Kidney glomerular epithelial cell (primary cell): ENCODE data around the gene GET4.
"Not testable (repeated sequence)": the region's sequence is repeated elsewhere in the genome, so short reads cannot be mapped to it uniquely, and the experiment has no call there.

Experiments used
- DNase-seq: peaks from one replicate; lab custom pipeline; 2025; lab: John Stamatoyannopoulos, UW

Gene GET4

GRCh38 chr7:929311-929711, 53.0 kb downstream of the GET4 start:
- no peak for DNase-seq

GRCh38 chr7:930975-931758, 54.8 kb downstream of the GET4 start:
- DNase-seq = no peak

GRCh38 chr7:931871-932650, 55.7 kb downstream of the GET4 start:
- DNase-seq = no peak

- no peak for DNase-seq
Measured at GRCh38 chr7:932651-932975, 56.3 kb downstream of the GET4 start.

GRCh38 chr7:934469-935163, 58.3 kb downstream of the GET4 start:
- DNase-seq = no peak

GRCh38 chr7:935164-935873, 59.0 kb downstream of the GET4 start:
- DNase-seq = no peak

GRCh38 chr7:935874-936385, 59.6 kb downstream of the GET4 start:
- no peak for DNase-seq

GRCh38 chr7:936386-937054, 60.2 kb downstream of the GET4 start:
- no peak for DNase-seq

- DNase-seq = no peak
Measured at GRCh38 chr7:937856-938484, 61.6 kb downstream of the GET4 start.

- DNase-seq = no peak
Measured at GRCh38 chr7:938546-939185, 62.3 kb downstream of the GET4 start.

- no peak for DNase-seq
Measured at GRCh38 chr7:939843-940242, 63.5 kb downstream of the GET4 start.

GRCh38 chr7:940599-941408, 64.5 kb downstream of the GET4 start:
- DNase-seq = no peak

GRCh38 chr7:943793-944192, 67.4 kb downstream of the GET4 start:
- not testable (repeated sequence) for DNase-seq

GRCh38 chr7:944744-945143, 68.4 kb downstream of the GET4 start:
- no peak for DNase-seq

GRCh38 chr7:945147-945555, 68.8 kb downstream of the GET4 start:
- peak; percentile 85 for DNase-seq

- DNase-seq = peak; percentile 85
Measured at GRCh38 chr7:945556-946255, 69.4 kb downstream of the GET4 start.
